CD4-positive, alpha-beta T cell treated with Interleukin-2 at 100 ng/mL for 4 hours (primary cell): ENCODE results near the gene CYP2J2.
"Not testable (repeated sequence)": the region's sequence is repeated elsewhere in the genome, so short reads cannot be mapped to it uniquely, and the experiment has no call there.

Source experiments
- DNase-seq: peaks from one replicate; pipeline ENCODE4 v3.0.0-alpha.2; 2020; ENCODE audit warnings: low spot score

Gene CYP2J2

DNA sequence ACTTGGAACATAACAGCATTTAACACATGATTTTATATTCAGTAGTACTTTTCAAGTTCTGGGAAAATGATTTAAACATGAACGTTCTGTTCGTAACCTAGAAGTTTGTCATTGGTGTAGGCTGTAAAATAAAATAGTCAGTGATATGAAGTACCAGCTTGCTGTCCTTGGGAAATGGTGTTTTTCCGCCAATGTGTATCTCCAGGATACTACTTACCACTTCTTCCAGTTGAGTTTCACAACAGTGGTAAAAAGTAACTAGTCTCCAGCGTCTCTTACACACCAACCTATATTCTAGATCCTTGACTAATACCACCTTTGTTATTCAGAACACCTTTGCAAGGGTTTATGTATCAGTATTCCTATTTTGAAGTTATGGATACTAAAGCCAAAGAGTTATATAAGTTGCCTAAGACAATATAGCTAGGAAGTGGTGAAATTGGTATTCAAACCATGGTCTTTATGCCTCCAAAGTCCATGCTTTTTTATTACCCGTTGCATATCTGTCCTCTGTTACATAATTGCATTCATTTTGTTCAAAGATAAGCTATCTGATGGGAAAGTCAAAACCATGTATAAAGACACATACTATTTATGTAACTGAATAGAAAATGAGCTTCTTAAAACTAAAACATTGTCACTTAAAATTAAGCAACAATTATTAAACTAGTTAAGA, 68.8 kb downstream of the CYP2J2 start:
- DNase-seq: no peak

DNA sequence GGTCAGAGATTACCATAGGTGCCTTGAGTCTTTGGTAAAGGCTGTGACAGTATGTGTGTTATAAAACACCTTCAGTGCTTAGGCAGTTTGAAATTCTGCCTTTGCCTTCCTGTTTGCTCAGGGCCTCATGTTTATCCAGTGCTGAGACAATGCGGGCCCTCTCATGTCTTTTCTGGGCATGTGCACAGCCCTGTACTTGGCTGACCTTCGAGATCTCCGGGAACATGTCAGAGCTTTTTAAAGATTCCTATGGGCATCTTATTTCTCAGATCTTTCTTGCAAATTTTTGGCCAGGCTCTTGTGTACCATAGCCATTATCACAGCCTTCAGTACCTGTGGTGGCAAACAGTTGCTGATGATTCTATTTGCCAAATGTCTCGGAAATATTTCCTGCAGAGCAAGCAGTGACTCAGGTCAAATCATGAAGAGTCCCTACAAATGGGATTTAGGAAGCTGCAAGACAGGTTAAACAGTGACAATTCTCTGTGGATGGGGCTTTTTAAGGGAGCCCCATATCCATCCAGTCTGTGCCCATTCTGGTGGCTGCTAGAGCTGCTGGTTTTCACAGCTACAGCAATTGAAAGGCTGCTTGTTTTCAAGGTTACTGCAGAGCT, 69.7 kb downstream of the CYP2J2 start:
- no peak for DNase-seq

DNA sequence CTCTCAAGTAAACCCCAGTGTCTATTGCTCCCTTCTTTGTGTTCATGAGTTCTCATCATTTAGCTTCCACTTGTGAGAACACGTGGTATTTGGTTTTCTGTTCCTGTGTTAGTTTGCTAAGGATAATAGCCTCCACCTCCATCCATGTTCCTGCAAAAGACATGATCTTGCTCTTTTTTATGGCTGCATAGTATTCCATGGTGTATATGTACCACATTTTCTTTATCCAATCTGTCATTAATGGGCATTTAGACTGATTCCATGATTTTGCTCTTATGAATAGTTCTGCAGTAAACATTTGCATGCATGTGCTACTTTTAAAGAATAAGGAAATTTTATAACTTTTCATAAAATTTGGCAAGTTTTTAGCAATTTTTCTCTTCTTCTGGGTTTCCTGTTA, 71.3 kb downstream of the CYP2J2 start:
- not testable (repeated sequence) for DNase-seq

DNA sequence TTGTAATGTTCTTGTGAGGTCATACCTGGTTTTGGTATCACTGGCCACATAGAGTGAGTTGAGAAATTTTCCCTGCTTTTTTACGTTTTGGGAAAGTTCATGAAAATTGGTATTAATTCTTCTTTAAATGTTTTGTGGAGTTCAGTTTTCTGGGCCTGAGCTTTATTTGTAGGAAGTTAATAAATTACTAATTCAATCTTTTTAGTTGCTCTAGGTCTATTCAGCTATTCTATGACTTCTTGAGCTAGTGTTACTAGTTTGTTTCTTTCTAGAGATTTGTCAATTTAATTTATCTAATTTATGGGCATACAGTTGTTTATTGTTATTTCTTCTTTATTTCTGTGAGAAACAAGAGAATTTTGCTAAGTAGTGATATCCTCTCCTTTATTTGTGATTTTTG, 74.5 kb downstream of the CYP2J2 start:
- DNase-seq: no peak

DNA sequence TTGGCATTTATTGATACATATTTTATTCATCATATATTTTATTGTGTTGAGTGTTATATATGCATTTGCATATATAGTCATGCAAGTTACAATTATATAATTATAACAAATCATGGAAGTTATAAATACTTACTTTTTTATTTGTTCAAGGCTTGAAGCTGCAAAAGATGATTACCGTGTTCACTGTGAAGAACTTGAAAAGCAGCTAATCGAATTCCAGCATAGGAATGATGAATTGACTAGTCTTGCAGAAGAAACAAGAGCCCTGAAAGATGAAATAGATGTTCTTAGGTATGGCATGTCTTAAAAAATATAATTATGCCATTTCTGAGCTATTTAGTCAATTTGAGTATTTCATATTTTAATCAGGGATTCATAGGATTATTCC, 79.7 kb downstream of the CYP2J2 start:
- no peak for DNase-seq

DNA sequence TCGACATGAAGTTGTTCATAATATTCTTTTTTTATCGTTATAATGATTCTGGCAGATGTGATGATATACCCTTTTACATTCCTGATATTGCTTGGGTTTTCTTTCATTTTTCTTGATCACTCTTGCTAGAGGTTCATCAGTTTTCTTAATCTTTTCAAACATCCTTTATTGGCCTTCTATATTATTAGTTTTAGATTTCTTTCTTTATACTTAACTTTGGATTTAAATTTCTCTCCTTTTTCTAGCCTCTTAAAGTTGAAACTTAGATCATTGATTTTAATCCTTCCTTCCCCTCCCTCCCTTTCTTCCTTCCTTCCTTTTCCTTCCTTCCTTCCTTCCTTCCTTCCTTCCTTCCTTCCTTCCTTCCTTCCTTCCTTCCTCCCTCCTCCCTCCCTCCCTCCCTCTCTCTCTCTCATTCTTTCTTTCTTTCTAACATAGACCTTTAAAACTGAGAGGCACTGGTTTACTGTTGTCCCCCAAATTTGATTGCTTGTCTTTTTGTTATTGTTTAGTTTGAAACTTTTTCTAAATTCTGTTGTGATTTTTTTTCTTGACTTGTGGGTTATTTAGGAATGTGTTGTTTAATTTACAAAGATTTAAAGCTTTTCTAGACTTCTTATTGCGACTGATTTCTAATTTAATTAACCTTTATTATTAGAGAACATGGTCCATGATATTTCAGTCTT, 80.2 kb downstream of the CYP2J2 start:
- DNase-seq: no peak

DNA sequence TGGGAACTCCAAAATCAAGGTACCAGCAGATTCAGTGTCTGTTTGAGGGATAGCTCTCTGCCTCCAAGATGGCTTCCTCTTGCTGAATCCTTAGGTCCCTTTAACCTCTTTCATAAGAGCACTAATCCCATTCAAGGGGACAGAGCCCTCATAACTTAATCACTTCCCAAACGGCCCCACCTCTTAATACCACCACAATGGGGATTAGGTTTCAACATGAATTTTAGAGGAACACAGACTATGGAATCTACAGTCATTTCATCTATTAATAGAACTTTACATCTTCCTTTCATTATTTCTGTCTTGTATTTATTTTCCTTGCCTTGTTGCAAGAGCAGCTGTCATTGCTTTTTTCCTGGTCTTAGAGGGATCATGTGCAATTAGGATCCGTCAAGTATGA, 81.5 kb downstream of the CYP2J2 start:
- no peak for DNase-seq
